GM18907 (cell line): ENCODE measurements around the gene CFAP97D2.
"Not testable (repeated sequence)": the region's sequence is repeated elsewhere in the genome, so short reads cannot be mapped to it uniquely, and the experiment has no call there.

Experiments
- ATAC-seq: cut with Tn5 transposase; IDR thresholded peaks from one replicate; pipeline ENCODE4 v1.9.1; 2021; ENCODE audit warnings: mild to moderate bottlenecking, moderate library complexity; ENCODE audit not compliant: unreplicated experiment

CFAP97D2 gene

DNA sequence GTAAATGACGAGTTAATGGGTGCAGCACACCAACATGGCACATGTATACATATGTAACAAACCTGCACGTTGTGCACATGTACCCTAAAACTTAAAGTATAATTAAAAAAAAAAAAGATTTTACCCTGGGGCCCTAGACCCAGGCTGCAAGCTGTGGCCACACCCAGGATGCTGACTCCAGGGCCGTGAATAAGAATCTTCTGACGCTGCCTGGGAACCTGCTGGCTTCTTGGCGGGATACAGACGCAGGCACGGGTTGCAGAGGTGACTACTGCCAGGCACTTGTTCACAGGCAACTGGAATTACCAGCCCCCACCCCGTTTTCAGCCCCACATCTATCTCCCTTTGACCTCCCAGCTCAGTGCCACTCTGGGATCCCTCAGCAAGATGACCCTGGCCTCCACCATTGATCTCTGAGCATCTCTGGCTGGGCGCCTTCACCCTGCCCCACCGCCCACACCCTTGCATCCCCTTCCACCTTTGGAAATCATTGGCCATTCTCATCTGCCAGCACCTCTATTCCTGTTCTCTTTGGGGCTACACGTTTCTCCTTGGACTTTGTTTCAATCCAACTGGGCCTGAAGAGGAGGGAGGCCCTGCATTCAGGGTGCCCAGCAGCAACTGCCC lies 21.1 kb upstream of the CFAP97D2 start:
- no peak for ATAC-seq

GRCh38 chr13:114158869-114159666 lies 20.0 kb upstream of the CFAP97D2 start:
- not testable (repeated sequence) for ATAC-seq

DNA sequence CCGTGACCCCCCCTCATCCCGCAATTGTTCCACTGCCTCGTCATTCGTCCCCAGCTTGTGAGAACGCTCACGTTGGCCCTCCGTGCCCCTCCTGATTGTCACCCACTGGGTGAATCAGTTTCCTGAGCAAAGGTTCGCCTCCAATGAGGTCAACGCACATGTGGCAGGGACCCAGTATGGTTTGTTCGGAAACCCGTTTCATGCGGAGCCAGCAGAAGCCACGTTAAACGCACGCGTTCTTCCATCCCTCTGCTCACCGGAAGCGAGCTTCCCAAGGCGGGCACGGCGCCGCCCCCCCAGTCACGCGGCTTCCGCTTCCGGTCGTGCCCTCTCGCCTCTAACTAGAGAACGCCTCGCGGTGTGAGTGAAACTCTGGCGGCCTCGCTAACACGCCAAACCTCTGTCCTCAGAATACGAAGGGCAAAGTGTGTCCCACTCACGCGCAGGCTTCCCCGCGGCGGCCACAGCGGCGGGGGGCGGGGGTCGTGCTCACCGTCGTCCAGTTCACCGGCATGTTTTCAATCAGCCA lies 18.0 kb upstream of the CFAP97D2 start:
- ATAC-seq: no peak

GRCh38 chr13:114161644-114162532 lies 17.2 kb upstream of the CFAP97D2 start:
- ATAC-seq: no peak

DNA sequence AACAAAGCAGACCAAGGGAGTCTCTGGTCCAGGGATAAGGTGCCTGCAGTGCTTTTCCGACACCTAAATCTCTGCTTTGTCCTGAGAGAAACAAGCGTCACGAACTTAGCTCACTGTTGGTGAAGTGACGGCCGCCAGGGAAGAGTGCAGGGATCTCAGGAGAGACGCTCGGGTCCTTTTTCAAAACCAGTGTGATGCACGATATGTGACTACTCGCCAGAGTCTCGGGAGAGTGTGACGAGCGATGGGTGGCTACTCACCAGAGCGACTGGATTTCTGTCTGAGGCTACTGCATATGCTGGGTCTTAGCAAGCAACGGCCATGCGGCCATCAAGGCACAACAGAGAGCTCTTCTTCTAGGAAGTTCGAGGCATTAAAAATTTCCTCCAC lies 16.5 kb upstream of the CFAP97D2 start:
- ATAC-seq: no peak

- no peak for ATAC-seq
Observed at GRCh38 chr13:114164053-114164452, 15.0 kb upstream of the CFAP97D2 start.

GRCh38 chr13:114164681-114165429 lies 14.2 kb upstream of the CFAP97D2 start:
- no peak for ATAC-seq

- ATAC-seq: no peak
Observed at GRCh38 chr13:114166381-114167131, 12.5 kb upstream of the CFAP97D2 start.

- ATAC-seq: no peak
Observed at GRCh38 chr13:114167426-114167825, 11.6 kb upstream of the CFAP97D2 start.

DNA sequence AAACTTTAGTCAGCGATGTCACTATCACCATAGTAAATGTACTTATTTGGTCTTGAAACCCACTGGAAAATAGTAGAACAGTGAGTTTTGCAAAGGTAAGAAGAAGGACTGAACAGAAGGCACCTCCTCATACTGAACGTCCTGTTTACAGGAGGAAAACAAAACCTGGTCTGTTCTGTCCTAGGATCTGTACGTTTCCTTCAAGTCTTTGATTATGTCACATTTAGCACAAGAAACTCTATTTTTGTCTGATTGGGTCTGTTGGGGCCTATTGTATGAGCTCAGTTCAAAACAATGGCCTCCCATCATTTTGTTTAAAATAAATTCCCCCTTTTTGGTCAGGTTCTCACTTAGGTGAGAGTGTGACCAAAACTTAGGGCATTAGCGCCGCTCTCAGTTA lies 11.2 kb upstream of the CFAP97D2 start:
- no peak for ATAC-seq

DNA sequence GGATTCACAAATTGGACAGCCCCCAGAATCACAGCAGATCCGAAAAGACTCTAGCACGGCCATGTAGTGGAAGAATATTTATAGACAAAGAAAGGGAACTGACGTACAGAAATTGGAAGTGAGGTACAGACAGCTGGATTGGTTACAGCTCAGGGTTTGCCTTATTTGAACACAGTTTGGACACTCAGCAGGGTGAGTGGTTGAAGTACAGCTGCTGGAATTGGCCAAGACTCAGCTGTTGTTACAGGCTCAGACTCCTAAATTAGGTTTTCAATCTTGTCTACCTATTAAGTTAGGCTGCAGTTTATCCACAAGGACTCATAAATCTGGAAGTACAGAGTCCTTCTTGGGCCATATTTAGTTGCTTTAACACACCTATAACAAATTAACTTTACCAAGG lies 5.8 kb upstream of the CFAP97D2 start:
- no peak for ATAC-seq

- ATAC-seq: no peak
Observed at GRCh38 chr13:114173745-114174144, 5.3 kb upstream of the CFAP97D2 start.

DNA sequence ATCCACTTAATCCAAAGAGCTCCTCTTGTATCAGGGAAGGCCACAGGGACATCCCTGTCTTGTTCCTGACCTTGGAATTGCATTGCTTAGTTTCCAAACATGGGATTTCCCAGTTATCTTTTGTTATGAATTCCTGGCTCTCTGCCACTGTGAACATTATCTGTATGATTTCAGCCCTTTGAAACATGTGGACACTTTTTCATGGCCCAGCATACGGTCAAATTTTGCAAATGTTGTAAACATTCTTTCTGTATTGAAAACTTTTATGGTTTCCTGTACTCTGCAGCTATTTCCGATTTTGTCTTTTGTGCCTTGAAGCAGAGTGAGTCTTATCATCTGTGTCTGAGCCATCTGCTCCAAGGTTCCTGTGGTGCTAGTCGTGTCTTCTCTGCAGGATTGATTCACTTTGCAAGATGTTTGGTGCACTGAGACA lies 4.5 kb upstream of the CFAP97D2 start:
- ATAC-seq: no peak

GRCh38 chr13:114176359-114176902 lies 2.6 kb upstream of the CFAP97D2 start:
- ATAC-seq: not testable (repeated sequence)

GRCh38 chr13:114177245-114178010 lies 1.6 kb upstream of the CFAP97D2 start:
- no peak for ATAC-seq

DNA sequence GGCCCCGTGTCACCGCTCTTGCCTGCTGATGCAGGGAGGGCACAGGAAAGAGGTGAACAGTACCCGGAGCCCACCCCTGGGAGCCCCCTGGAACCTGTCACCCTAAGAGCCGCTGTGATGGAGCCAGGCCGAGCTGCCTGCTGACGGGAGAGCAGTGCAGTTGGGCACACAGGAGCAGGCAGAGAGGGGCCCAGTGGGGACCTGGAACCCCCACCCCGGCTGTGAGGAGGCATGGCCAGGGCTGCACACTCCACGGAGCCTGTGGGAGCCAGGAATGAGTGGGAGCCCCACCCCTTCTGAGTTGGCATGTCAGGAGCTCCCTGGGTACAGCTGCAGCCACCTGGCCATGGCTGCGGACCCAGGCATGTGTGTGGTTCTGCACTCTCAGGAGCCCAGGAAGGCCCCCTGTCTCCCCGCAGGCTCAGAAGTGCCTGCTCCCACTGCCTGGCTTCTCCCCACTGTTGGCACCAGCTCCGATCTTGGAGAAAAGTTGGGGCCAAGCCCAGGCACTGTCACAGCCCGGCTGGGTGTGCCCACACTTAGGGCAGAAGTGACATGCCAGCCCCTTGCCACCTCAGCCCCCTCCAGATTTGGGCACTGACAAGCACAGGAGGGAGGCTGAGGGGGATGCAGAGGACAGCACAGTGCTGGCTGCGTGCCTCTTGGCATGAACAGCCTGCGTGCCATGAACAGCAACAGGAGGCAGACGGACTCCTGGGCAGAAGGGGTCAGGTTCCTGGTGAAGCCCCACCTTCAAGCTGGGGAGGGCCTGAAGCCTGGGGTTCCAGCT lies 6.3 kb downstream of the CFAP97D2 start:
- no peak for ATAC-seq

GRCh38 chr13:114194853-114195252 lies 15.8 kb downstream of the CFAP97D2 start:
- no peak for ATAC-seq

GRCh38 chr13:114196629-114197028 lies 17.6 kb downstream of the CFAP97D2 start:
- ATAC-seq: no peak
